ENCODE data around the gene SEMG1.

The SEMG1 gene

DNA sequence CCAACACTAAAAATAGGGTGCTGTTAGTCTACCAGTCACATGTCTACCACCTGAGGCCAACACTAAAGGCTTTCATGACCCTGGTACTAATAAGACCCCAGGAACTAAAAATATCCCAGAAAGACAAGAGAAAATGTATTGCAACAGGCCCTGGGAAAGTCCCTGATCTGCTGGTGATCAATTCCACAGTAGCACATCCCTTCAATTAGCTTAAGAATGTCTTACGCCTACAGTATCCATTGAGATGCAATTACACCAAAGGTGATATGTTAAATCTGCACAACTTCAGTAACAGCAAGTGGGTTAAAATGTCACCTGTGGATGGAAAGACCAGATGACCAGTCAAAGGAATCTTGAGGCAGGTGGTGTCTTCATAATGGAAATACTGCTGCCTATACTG, 3.1 kb downstream of the SEMG1 start:
- H3K4me1 Mint-ChIP-seq, result no peaks in the 10 kb centered on the region
- H3K27ac Mint-ChIP-seq, result no peak overlapping the region
- H3K9me3 Mint-ChIP-seq, result no peaks in the 10 kb centered on the region
- H3K4me3 Mint-ChIP-seq, result no peak overlapping the region
- H3K27me3 Mint-ChIP-seq, result peaks cover 61% of the 10 kb centered on the region
- ATAC-seq, result no peak
- no peak for DNase-seq

DNA sequence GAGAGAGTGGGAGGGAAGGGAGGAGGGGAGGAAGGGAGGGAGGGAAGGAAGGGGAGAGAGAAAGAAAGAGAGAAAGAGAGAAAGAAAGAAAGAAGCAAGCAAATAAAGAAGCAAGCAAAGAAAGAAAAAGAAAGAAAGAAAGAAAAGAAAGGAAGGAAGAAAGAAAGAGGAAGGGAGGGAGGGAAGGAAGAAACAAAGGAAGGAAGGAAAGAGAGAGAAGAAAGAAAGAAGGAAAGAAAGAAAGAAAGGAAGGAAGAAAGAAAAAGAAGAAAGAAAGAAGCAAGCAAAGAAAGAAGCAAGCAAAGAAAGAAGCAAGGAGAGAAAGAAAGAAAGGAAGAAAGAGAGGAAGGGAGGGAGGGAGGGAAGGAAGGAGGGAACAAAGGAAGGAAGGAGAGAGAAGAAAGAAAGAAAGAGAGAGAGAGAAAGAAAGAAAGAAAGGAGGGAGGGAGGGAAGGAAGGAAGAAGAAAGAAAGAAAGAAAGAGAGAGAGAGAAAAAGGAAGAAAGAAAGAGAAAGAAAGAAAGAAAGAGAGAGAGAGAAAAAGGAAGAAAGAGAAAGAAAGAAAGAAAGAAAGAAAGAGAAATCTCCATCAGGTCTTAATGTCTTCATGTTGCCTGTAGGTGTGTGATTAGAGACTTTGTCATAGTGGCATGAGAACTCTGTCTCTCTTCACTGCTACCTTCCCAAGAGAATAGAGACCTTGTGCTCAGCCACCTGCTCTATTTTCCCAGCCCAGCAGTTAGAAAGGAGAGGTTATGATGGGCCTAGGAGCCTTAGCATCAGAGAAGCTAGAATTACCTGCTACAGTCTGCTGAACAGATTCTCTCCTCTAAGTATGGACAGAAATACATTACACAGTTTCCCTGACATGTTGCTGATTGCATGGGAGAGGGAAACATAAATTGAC, 5.0 kb downstream of the SEMG1 start:
- Mint-ChIP-seq H3K4me3 (no peak overlapping the region), H3K27ac (no peak overlapping the region), H3K27me3 (peaks cover 46% of the 10 kb centered on the region), H3K9me3 (no peaks in the 10 kb centered on the region), H3K4me1 (no peaks in the 10 kb centered on the region)
- DNase-seq (no peak), ATAC-seq (no peak)

DNA sequence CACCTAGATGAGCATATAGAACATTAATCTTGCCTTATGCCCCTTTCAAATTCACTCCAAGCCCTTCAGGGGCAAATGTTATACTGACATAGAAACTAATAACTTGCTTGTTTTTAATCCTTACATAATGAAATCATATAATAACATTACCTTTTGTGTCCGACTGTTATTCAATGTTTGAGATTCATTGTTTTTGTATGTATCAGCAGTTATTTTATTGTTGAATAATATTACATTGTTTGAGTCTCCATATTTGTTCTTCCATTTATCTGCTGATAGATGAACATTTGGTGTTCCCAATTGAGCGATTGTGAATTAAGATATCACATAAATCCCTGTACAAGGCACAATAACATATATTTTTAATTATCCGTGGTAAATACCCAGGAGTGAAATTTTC, 6.0 kb downstream of the SEMG1 start:
- Mint-ChIP-seq H3K9me3 (no peaks in the 10 kb centered on the region), H3K4me3 (no peak overlapping the region), H3K4me1 (no peaks in the 10 kb centered on the region), H3K27ac (no peak overlapping the region), H3K27me3 (peaks cover 36% of the 10 kb centered on the region)
- DNase-seq, result no peak
- no peak for ATAC-seq

DNA sequence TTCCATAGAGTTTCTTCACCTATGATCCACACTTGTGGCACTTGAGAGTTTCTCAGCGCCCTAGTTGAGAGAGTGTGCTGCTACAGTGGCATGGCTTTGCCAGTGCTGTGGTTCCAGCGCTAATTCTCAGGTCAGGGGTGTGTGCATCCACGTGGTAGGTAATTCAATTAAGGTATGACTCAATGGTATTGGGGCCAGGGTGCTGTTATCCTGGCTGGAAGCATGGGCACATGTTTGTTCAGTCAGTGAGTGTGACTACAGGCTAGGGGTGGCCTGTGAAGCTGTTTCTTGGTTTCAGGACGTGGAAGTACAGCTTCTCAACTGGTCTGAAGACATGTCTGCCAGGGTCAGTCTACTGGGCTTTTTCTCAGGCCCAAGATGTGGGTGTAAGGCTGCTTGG, 11.3 kb downstream of the SEMG1 start:
- H3K4me1 Mint-ChIP-seq, result no peaks in the 10 kb centered on the region
- no peak overlapping the region for H3K4me3 Mint-ChIP-seq
- no peak for ATAC-seq
- H3K27ac Mint-ChIP-seq, result no peak overlapping the region
- DNase-seq, result no peak
- H3K27me3 Mint-ChIP-seq, result peaks cover 40% of the 10 kb centered on the region
- H3K9me3 Mint-ChIP-seq, result no peaks in the 10 kb centered on the region

DNA sequence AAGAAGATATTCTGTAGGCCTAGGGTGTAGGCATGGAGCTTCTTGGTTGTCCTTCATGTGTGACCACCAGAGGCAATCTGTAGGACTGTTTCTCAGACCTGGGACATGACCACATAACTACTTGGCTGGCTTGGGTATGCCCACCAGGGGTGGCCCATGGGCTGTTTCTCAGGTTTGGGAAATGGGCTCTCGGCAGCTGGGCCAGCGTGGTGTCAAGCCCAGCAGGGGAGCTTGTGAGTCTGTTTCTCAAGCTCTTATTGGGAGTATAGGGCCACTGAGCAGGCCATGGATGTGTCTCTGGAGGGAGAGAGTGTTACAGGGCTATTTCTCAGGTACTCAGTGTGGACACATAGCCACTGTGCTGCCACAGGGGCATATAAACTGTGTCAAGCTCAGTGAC, 11.8 kb downstream of the SEMG1 start:
- no peak overlapping the region for H3K27ac Mint-ChIP-seq
- H3K27me3 Mint-ChIP-seq, result peaks cover 38% of the 10 kb centered on the region
- no peaks in the 10 kb centered on the region for H3K4me1 Mint-ChIP-seq
- H3K4me3 Mint-ChIP-seq, result no peak overlapping the region
- H3K9me3 Mint-ChIP-seq, result no peaks in the 10 kb centered on the region
- no peak for ATAC-seq
- no peak for DNase-seq

GRCh38 chr20:45221076-45221475, 14.2 kb downstream of the SEMG1 start, which contains the start of gene SEMG2:
Gene SEMG2, plus strand, starts transcription at chr20:45221373. Its CDS starts 17 bp downstream, at chr20:45221390.
- Mint-ChIP-seq H3K27ac (no peak within 1 kb of the TSS), H3K9me3 (no peaks in the 10 kb centered on the region), H3K4me1 (no peaks in the 10 kb centered on the region), H3K27me3 (peaks cover 27% of the 10 kb centered on the region), H3K4me3 (no peak within 1 kb of the TSS)
- DNase-seq, result no peak
- ATAC-seq, result no peak

- no peak overlapping the region for H3K4me3 Mint-ChIP-seq
- H3K9me3 Mint-ChIP-seq, result no peaks in the 10 kb centered on the region
- no peak overlapping the region for H3K27ac Mint-ChIP-seq
- peaks cover 37% of the 10 kb centered on the region for H3K27me3 Mint-ChIP-seq
- DNase-seq (no peak), ATAC-seq (no peak)
- H3K4me1 Mint-ChIP-seq, result no peaks in the 10 kb centered on the region
Observed at GRCh38 chr20:45223136-45223535, 16.3 kb downstream of the SEMG1 start.

- DNase-seq (no peak), ATAC-seq (no peak)
- no peak overlapping the region for H3K4me3 Mint-ChIP-seq
- no peaks in the 10 kb centered on the region for H3K4me1 Mint-ChIP-seq
- H3K9me3 Mint-ChIP-seq, result no peaks in the 10 kb centered on the region
- H3K27me3 Mint-ChIP-seq, result peaks cover 54% of the 10 kb centered on the region
- no peak overlapping the region for H3K27ac Mint-ChIP-seq
Observed at GRCh38 chr20:45226287-45226686, 19.5 kb downstream of the SEMG1 start.

GRCh38 chr20:45229264-45230056, 22.6 kb downstream of the SEMG1 start:
- H3K9me3 Mint-ChIP-seq, result peaks cover 0 to 5% of the 10 kb centered on the region in 2 donors
- H3K4me1 Mint-ChIP-seq, result no peaks in the 10 kb centered on the region
- no peak overlapping the region for H3K27ac Mint-ChIP-seq
- peaks cover 66% of the 10 kb centered on the region for H3K27me3 Mint-ChIP-seq
- no peak overlapping the region for H3K4me3 Mint-ChIP-seq
- peak; percentile 57 to 60 for DNase-seq
- ATAC-seq, result peak; percentile 67

DNA sequence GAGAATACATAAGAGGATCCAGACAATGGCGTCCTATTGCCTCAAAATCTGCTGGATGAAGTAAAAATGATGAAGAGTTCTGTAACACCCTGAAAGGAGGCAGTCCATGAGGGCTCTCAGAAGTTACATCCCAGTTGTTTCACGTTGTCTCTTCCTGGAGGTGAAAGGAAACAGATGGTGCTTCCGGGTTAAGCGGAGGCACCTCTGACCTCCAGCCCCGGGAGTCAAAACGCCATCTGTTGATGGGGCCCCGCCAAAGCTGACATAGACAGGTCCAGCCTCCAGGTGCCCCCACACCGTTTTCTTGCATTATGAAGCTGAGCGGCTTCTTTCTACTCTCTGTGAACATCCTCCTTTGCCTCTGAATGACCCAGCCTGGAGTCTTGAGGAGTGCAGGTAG, 23.8 kb downstream of the SEMG1 start:
- no peaks in the 10 kb centered on the region for H3K4me1 Mint-ChIP-seq
- DNase-seq (no peak), ATAC-seq (no peak)
- H3K27ac Mint-ChIP-seq, result no peak overlapping the region
- peaks cover 0 to 8% of the 10 kb centered on the region in 2 donors for H3K9me3 Mint-ChIP-seq
- peaks cover 70% of the 10 kb centered on the region for H3K27me3 Mint-ChIP-seq
- no peak overlapping the region for H3K4me3 Mint-ChIP-seq

GRCh38 chr20:45235995-45236394, 29.2 kb downstream of the SEMG1 start:
- Mint-ChIP-seq H3K27me3 (peaks cover 73% of the 10 kb centered on the region), H3K4me1 (no peaks in the 10 kb centered on the region), H3K27ac (no peak overlapping the region), H3K4me3 (no peak overlapping the region), H3K9me3 (peaks cover 0 to 8% of the 10 kb centered on the region in 2 donors)
- ATAC-seq, result no peak
- no peak for DNase-seq

DNA sequence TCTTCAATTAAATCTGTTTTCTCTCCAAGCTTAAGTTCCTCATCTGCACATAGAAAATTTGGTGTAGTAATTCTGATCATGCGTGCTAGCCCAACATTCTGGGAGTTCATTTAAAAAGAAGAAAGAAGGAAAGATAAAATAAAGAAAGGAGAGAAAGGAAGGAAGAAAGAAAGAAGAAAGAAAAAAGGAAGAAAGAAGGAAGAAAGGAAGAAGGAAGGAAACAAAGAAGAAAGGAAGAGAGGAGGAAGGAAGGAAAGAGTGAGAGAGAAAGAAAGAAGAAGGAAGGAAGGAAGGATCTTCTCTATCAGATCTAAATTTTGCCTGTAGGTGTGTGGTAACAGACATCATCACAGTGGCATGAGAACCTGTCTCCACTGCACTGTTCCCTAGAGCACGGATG, 31.3 kb downstream of the SEMG1 start:
- no peak overlapping the region for H3K4me3 Mint-ChIP-seq
- peaks cover 0 to 8% of the 10 kb centered on the region in 2 donors for H3K9me3 Mint-ChIP-seq
- H3K27ac Mint-ChIP-seq, result no peak overlapping the region
- no peak for ATAC-seq
- DNase-seq, result no peak
- peaks cover 63% of the 10 kb centered on the region for H3K27me3 Mint-ChIP-seq
- H3K4me1 Mint-ChIP-seq, result no peaks in the 10 kb centered on the region

DNA sequence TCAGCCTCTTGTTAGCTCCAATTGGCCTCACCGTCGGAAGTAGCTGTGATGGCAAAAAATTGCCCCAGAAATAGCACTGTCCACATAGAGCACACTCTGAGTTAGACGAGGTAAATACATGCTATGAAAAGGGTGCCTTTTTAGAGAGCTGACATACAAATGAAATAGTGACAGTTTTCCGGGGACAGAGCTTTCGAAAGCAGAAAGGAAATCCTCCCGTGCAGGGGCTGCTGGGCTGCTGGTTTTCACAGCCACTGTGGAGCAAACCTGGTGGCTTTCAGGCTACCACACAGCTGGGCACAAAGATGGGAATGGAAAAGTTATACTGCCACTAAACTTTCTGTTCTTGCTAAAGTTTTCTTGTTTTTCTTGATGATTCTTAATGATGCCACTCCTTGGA, 39.3 kb downstream of the SEMG1 start:
- Mint-ChIP-seq H3K4me3 (no peak overlapping the region), H3K27ac (no peak overlapping the region), H3K9me3 (no peaks in the 10 kb centered on the region), H3K27me3 (peaks cover 59% of the 10 kb centered on the region), H3K4me1 (no peaks in the 10 kb centered on the region)
- DNase-seq, result no peak
- ATAC-seq, result no peak

DNA sequence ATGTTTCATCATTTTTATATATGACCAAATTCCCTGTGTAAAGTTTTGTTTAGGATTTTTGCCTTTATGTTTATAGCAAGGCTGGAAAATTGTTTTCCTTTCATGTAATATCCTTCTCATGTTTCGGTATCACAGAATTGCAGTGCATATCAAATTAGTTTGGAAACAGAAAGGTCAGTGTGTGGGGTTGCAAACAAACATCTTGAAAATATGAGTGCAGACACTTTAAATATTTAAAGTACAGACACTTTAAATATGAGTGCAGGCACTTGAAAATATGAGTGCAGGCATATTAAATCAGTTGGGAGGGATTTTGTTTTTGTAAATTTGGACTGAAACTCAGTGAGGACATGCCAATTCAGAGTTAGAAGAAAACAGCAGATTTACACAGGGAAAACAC, 41.0 kb downstream of the SEMG1 start:
- no peaks in the 10 kb centered on the region for H3K4me1 Mint-ChIP-seq
- no peak overlapping the region for H3K27ac Mint-ChIP-seq
- H3K9me3 Mint-ChIP-seq, result no peaks in the 10 kb centered on the region
- H3K27me3 Mint-ChIP-seq, result peaks cover 64% of the 10 kb centered on the region
- DNase-seq (no peak), ATAC-seq (no peak)
- no peak overlapping the region for H3K4me3 Mint-ChIP-seq

DNA sequence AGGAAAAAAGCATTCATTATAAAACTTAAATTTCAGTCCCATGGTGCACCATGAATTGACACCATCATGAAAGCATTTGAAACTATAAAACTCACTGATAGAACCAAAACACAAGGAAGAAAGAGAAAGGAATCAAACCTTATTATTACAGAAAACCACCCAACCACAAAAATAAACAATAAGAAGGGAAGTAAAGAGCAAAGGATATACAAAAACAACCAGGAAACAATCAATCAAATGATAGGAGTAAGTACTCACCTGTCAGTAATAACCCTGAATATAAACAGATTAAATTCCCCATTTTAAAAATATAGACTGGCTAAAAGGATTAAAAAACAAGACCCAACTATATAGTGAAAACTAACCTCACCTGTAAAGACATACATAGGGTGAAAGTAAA, 41.8 kb downstream of the SEMG1 start:
- no peaks in the 10 kb centered on the region for H3K4me1 Mint-ChIP-seq
- H3K27ac Mint-ChIP-seq, result no peak overlapping the region
- no peaks in the 10 kb centered on the region for H3K9me3 Mint-ChIP-seq
- peaks cover 70% of the 10 kb centered on the region for H3K27me3 Mint-ChIP-seq
- no peak for ATAC-seq
- H3K4me3 Mint-ChIP-seq, result no peak overlapping the region
- no peak for DNase-seq

DNA sequence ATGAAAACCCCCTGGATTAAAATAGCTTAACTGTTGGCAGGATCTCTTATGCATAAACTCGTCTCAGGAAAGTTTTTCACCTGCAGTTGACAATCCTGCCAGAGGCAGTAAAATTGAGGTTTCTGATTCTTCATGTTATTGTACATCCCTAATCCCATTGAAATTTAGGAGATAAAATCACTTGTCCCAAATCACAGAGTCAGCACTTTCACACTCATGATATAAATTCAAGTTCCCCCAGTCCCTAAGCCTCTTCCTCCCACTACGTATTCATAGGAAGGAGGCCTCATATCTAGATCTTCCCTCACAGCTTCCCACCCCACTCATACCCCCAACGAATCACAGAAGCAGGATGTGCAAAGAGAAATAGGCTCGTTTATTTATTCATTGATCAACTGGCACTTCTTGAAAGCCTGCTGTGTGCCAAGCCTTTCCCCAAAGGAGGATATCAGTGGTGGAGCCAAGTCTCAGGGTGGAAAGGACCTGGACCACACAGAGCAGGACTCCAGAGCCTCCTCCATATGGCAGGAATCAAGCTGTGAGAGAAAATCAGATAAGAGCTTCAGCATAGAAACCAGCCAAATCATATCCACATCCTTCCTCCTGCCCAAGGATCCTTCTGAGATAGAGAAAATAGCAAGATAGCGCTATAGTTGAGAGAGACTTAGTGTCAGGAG, 45.2 kb downstream of the SEMG1 start:
- Mint-ChIP-seq H3K4me3 (no peak overlapping the region), H3K9me3 (no peaks in the 10 kb centered on the region), H3K27me3 (peaks cover 50% of the 10 kb centered on the region), H3K27ac (no peak overlapping the region), H3K4me1 (no peaks in the 10 kb centered on the region)
- ATAC-seq (no peak), DNase-seq (no peak)
